ENCODE data around the gene DHX29.

GRCh38 chr5:55230086-55230629 is 77.3 kb downstream of the DHX29 start:
- no peak for TF ChIP-seq POLR2A (IDR thresholded peaks at IDR 0.05; ENCODE audit: low read length)
- no peak for TF ChIP-seq GATA1 (IDR thresholded peaks at IDR 0.05; ENCODE audit: low read depth, low read length)

All from erythroblast (primary cell).